Measurements from ENCODE around the gene MAST3. TPM values are rescaled to one million over a fixed set of nuclear protein-coding genes. Genes with fewer than 3 reads are reported as not detected.

MAST3 gene
- total RNA-seq, 4 donors from 2014 or later: 0.59 to 22.5 (median 3.8) TPM

DNA sequence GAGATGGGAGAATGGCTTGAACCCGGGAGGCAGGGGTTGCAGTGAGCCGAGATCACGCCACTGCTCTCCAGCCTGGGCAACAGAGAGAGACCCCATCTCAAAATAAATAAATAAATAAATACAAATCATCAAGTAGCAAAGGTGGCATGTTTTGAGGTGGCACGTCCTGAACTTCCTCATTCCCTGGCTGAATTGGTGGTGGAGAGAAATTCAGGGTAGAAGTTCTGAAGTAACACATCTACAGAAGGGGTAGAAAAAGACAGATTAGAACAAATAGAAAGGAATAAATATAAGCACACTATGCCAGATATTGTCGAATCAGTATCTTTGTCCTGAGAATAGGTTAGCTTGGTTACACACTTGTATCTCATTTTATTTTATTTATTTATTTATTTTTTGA lies 82.4 kb downstream of the MAST3 start:
- intact Hi-C loops (cut with DNase I; ENCODE audit: low total_unique reads): no loop called here
- no peak for TF ChIP-seq POLR2A (IDR thresholded peaks at IDR 0.05)
- TF ChIP-seq, protein P1, sequence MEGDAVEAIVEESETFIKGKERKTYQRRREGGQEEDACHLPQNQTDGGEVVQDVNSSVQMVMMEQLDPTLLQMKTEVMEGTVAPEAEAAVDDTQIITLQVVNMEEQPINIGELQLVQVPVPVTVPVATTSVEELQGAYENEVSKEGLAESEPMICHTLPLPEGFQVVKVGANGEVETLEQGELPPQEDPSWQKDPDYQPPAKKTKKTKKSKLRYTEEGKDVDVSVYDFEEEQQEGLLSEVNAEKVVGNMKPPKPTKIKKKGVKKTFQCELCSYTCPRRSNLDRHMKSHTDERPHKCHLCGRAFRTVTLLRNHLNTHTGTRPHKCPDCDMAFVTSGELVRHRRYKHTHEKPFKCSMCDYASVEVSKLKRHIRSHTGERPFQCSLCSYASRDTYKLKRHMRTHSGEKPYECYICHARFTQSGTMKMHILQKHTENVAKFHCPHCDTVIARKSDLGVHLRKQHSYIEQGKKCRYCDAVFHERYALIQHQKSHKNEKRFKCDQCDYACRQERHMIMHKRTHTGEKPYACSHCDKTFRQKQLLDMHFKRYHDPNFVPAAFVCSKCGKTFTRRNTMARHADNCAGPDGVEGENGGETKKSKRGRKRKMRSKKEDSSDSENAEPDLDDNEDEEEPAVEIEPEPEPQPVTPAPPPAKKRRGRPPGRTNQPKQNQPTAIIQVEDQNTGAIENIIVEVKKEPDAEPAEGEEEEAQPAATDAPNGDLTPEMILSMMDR (IDR thresholded peaks at IDR 0.05): no peak

DNA sequence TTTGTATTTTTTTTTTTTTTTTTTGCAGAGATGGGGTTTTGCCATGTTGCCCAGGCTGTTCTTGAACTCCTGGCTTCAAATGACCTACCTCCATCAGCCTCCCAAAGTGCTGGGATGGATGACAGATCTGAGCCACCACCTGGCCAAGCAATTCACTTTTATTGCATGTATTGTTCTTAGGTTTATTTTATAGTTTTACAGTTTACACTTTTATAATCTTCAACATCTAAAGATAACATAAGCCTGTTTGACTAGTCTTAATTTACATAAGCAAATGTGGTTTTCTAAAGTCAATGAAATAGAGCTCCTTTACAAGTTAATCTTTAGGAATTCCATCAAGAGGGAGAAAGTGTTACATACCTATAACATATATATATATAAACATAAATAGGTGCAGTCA lies 86.0 kb downstream of the MAST3 start:
- H3K36me3 ChIP-seq: no peaks in the 10 kb centered on the region

More for the DNA sequence above, 82.4 kb downstream of the MAST3 start:
- Histone ChIP-seq H3K4me1 (no peaks in the 10 kb centered on the region), H3K36me3 (no peaks in the 10 kb centered on the region), H3K27me3 (no peaks in the 10 kb centered on the region), H3K9me3 (no peaks in the 10 kb centered on the region), H3K4me3 (no peak overlapping the region), H3K27ac (no peak overlapping the region)
- no peak for DNase-seq

DNA sequence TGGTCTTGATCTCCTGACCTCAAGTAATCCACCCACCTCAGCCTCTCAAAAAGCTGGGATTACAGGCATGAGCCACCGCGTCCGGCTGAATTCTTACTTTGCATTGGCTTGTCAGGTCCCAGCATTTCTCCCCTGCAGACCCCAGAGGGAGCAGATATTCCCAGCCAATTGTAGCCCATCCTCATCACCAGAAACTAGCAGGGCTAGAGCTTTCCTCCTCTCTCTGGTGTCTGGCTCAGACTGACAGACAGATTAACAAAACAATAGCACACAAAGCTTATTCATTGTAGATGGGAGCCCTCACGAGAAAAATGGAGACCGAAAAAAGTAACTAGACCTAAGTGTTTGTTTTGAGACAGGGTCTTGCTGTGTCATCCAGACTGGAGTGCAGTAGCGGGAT lies 88.0 kb downstream of the MAST3 start:
- Histone ChIP-seq H3K4me3 (no peak overlapping the region), H3K36me3 (no peaks in the 10 kb centered on the region), H3K27ac (no peak overlapping the region), H3K9me3 (no peaks in the 10 kb centered on the region), H3K4me1 (no peaks in the 10 kb centered on the region), H3K27me3 (no peaks in the 10 kb centered on the region)
- intact Hi-C loops (cut with DNase I; ENCODE audit: low total_unique reads): no loop called here
- no peak for DNase-seq
- TF ChIP-seq, protein P1 (IDR thresholded peaks at IDR 0.05): no peak
- no peak for TF ChIP-seq POLR2A (IDR thresholded peaks at IDR 0.05)

More for the DNA sequence above, 86.0 kb downstream of the MAST3 start:
- Histone ChIP-seq H3K27me3 (no peaks in the 10 kb centered on the region), H3K9me3 (no peaks in the 10 kb centered on the region), H3K4me1 (no peaks in the 10 kb centered on the region), H3K4me3 (no peak overlapping the region), H3K27ac (no peak overlapping the region)
- TF ChIP-seq, protein P1 (IDR thresholded peaks at IDR 0.05): no peak
- no peak for TF ChIP-seq POLR2A (IDR thresholded peaks at IDR 0.05)
- no peak for DNase-seq
- intact Hi-C loops (cut with DNase I; ENCODE audit: low total_unique reads): no loop called here

DNA sequence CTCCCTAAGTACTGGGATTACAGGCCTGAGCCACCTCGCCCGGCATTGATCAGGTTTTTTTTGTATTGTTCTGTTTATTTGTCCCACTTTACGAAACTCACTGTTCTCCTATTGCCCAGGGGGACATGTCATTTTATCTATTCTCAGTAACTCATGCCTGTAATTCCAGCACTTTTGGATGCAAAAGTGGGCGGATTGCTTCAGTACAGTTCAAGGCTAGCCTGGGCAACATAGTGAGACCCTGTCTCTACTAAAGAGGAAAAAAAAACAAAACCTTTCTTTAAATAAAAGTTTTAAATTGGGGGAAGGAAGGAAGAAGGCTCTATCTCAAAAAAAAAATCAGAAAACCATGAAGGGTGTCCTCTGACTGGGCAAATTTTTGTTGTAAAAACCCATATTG lies 92.7 kb downstream of the MAST3 start:
- intact Hi-C loops (cut with DNase I; ENCODE audit: low total_unique reads): no loop called here
- Histone ChIP-seq H3K36me3 (no peaks in the 10 kb centered on the region), H3K9me3 (no peaks in the 10 kb centered on the region), H3K27me3 (no peaks in the 10 kb centered on the region), H3K4me3 (no peak overlapping the region), H3K4me1 (peaks cover 0 to 12% of the 10 kb centered on the region in 2 donors), H3K27ac (no peak overlapping the region)
- no peak for DNase-seq
- TF ChIP-seq POLR2A (IDR thresholded peaks at IDR 0.05): no peak

DNA sequence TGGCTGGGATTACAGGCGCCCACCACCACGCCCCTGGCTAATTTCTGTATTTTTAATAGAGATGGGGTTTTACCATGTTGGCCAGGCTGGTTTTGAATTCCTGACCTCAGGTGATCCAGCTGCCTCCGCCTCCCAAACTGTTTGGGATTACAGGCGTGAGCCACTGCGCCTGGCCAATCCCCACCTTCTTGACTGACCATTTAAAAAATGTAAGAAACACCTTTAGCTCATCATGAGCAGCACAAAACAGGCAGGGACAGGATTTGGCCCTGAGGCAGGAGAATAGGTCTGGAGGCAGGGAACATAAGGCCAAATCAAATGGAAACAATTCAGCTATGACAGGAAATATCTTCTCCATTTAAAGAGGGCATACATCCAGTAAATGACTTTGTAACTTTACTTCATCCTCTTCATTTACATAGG lies 94.1 kb downstream of the MAST3 start:
- no peaks in the 10 kb centered on the region for H3K27me3 ChIP-seq
- intact Hi-C loops (cut with DNase I; ENCODE audit: low total_unique reads): no loop called here
- peak overlapping the region; percentile 53 to 68 for H3K4me3 ChIP-seq
- H3K36me3 ChIP-seq: no peaks in the 10 kb centered on the region
- no peaks in the 10 kb centered on the region for H3K9me3 ChIP-seq
- no peak for DNase-seq
- no peak for TF ChIP-seq POLR2A (IDR thresholded peaks at IDR 0.05)
- TF ChIP-seq, protein P1 (IDR thresholded peaks at IDR 0.05): no peak
- H3K27ac ChIP-seq: peak overlapping the region; percentile 97 to 99
- peaks cover 0 to 12% of the 10 kb centered on the region in 2 donors for H3K4me1 ChIP-seq

All from uterus (tissue), 4 donors.